ENCODE results near the gene KLF2. TPM values are rescaled to one million over a fixed set of nuclear protein-coding genes. Genes with fewer than 3 reads are reported as not detected.

Gene KLF2
- polyA plus RNA-seq, 4 donors, result 1.1 to 25.4 (median 6.5) TPM

DNA sequence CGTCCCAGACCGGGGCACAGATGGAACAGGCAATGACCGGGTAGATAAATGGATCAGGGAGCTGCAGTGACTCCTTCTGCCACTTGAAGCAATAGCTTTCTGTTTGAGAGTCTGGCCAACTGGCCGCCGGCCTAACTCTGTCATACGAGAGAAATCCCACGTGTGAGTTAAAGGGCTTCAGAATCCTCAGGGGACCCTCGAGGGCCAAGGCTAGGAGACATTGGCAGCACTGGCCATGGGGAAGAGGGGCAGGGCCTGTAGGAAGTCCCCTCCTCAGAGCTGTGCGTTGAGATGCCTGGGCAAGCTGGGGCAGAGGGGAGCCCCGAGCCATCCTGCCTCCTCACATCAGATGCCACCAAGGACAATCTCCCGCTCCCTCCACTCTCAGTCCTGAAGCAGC lies 51.6 kb downstream of the KLF2 start:
- WGBS, 3 donors, result 84 to 90% (median 90%) methylated on average over 10 to 11 of the region's 11 CpGs
- H3K4me1 ChIP-seq (ENCODE audit: control insufficient read depth in 3 of 3, insufficient read depth in 2 of 3, low read depth in 1 of 3, low read length in 2 of 3), result peaks cover 2 to 14% (median 8%) of the 10 kb centered on the region in 3 donors
- no peaks in the 10 kb centered on the region for H3K9me3 ChIP-seq (ENCODE audit: control insufficient read depth in 2 of 2, insufficient read depth in 1 of 2, low read depth in 1 of 2, low read length in 1 of 2)
- DNase-seq (no peak), FAIRE-seq (no peak)
- H3K27ac ChIP-seq (ENCODE audit: low read depth in 1 of 3, low read length in 2 of 3), result no peak overlapping the region
- no peak overlapping the region for H3K4me3 ChIP-seq (ENCODE audit: low read depth in 1 of 3, low read length in 3 of 3)
- no peaks in the 10 kb centered on the region for H3K27me3 ChIP-seq (ENCODE audit: control insufficient read depth in 3 of 3, insufficient read depth in 3 of 3, low read length in 3 of 3)
- peaks cover 0 to 87% (median 4%) of the 10 kb centered on the region in 3 donors for H3K36me3 ChIP-seq (ENCODE audit: control insufficient read depth in 3 of 3, insufficient read depth in 2 of 3, low read depth in 1 of 3, low read length in 3 of 3)

DNA sequence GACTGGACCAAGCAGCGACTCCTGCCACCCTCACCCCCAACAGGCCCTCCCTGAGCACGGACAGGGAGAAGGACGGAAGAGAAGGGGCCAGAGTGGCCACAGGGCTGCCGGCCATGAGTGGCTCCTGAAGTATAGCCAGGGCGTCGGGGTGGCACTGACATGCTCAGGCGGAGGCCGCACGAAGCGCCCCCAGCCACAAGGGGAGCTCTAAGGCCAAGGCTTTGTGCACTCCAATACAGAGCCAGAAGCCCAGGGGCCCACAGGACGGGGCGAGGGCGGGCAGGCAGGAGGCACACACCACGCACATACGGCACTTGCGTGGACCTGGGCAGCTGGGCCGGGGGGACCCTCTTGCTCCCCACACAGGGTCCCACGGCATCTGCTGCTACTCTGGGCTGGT lies 52.0 kb downstream of the KLF2 start:
- Histone ChIP-seq H3K27me3 (ENCODE audit: control insufficient read depth in 3 of 3, insufficient read depth in 3 of 3, low read length in 3 of 3) (no peaks in the 10 kb centered on the region), H3K4me1 (ENCODE audit: control insufficient read depth in 3 of 3, insufficient read depth in 2 of 3, low read depth in 1 of 3, low read length in 2 of 3) (peaks cover 2 to 12% (median 8%) of the 10 kb centered on the region in 3 donors), H3K9me3 (ENCODE audit: control insufficient read depth in 2 of 2, insufficient read depth in 1 of 2, low read depth in 1 of 2, low read length in 1 of 2) (no peaks in the 10 kb centered on the region), H3K4me3 (ENCODE audit: low read depth in 1 of 3, low read length in 3 of 3) (no peak overlapping the region), H3K36me3 (ENCODE audit: control insufficient read depth in 3 of 3, insufficient read depth in 2 of 3, low read depth in 1 of 3, low read length in 3 of 3) (peaks cover 0 to 88% (median 4%) of the 10 kb centered on the region in 3 donors), H3K27ac (ENCODE audit: low read depth in 1 of 3, low read length in 2 of 3) (no peak overlapping the region)
- DNase-seq (no peak), FAIRE-seq (no peak)
- WGBS, 3 donors, result 90 to 95% (median 91%) methylated on average over 18 of the region's 18 CpGs

DNA sequence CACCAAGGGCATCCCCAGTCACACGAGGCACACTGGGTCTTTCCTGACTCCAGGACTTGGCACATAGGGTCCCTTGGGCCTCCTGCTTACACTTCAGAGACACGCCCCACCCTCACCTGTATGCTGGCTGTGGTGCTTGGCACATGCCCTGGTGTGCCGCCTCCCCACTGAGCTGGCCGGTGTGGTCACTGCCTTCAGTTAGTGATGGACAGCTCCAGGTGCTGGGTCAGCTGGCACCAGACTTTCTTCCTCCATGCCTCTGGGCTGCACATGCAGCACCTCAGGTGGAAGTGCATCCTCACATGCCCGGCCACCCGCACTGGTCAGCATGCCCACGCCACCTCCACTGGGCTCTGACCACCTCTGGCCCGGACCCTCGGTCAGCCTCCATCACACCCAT lies 52.9 kb downstream of the KLF2 start:
- H3K4me3 ChIP-seq (ENCODE audit: low read depth in 1 of 3, low read length in 3 of 3), result no peak overlapping the region
- H3K27ac ChIP-seq (ENCODE audit: low read depth in 1 of 3, low read length in 2 of 3), result no peak overlapping the region
- no peak for DNase-seq
- no peaks in the 10 kb centered on the region for H3K9me3 ChIP-seq (ENCODE audit: control insufficient read depth in 2 of 2, insufficient read depth in 1 of 2, low read depth in 1 of 2, low read length in 1 of 2)
- 94 to 97% (median 94%) methylated on average over 9 of the region's 9 CpGs for whole genome bisulfite sequencing, 3 donors
- no peaks in the 10 kb centered on the region for H3K27me3 ChIP-seq (ENCODE audit: control insufficient read depth in 3 of 3, insufficient read depth in 3 of 3, low read length in 3 of 3)
- H3K36me3 ChIP-seq (ENCODE audit: control insufficient read depth in 3 of 3, insufficient read depth in 2 of 3, low read depth in 1 of 3, low read length in 3 of 3), result peaks cover 0 to 89% (median 4%) of the 10 kb centered on the region in 3 donors
- no peak for FAIRE-seq
- H3K4me1 ChIP-seq (ENCODE audit: control insufficient read depth in 3 of 3, insufficient read depth in 2 of 3, low read depth in 1 of 3, low read length in 2 of 3), result peaks cover 0 to 5% (median under 1%) of the 10 kb centered on the region in 3 donors

Other genes with a start within 250 kb of the KLF2 start
- 100 to 1,000 TPM; 135 to 238 (median 159) TPM for gene TPM4, start 248.3 kb upstream of the KLF2 start, polyA plus RNA-seq
- gene RAB8A, start 212.9 kb upstream of the KLF2 start, polyA plus RNA-seq, result 100 to 1,000 TPM in 1 of 4 donors, 10 to 100 TPM in 3; 58.0 to 107 (median 80.8) TPM
- 10 to 100 TPM; 14.8 to 31.3 (median 21.0) TPM for gene HSH2D, start 181.1 kb upstream of the KLF2 start, polyA plus RNA-seq
- not detected for gene CIB3, start 151.3 kb upstream of the KLF2 start, polyA plus RNA-seq
- gene FAM32A, start 139.4 kb upstream of the KLF2 start, polyA plus RNA-seq, result 100 to 1,000 TPM in 3 of 4 donors, 10 to 100 TPM in 1; 82.3 to 205 (median 151) TPM
- 10 to 100 TPM; 29.7 to 97.8 (median 58.0) TPM for gene AP1M1, start 126.9 kb upstream of the KLF2 start, polyA plus RNA-seq
- 10 to 100 TPM; 14.3 to 19.0 (median 15.5) TPM for gene EPS15L1, start 147.1 kb downstream of the KLF2 start, polyA plus RNA-seq
- not detected for gene CALR3, start 171.3 kb downstream of the KLF2 start, polyA plus RNA-seq
- 1 to 10 TPM in 3 of 4 donors, under 1 TPM in 1; 0.67 to 3.7 (median 2.2) TPM for gene C19orf44, start 171.6 kb downstream of the KLF2 start, polyA plus RNA-seq
- gene CHERP, start 217.6 kb downstream of the KLF2 start, polyA plus RNA-seq, result 10 to 100 TPM in 2 of 4 donors, 1 to 10 TPM in 2; 9.8 to 43.9 (median 17.7) TPM
- 10 to 100 TPM; 14.5 to 34.3 (median 18.7) TPM for gene SLC35E1, start 247.6 kb downstream of the KLF2 start, polyA plus RNA-seq